K562 (cell line): ENCODE measurements around the gene PTPRM. TPM values are rescaled to one million over a fixed set of nuclear protein-coding genes. Genes with fewer than 3 reads are reported as not detected.

Source experiments
- ATAC-seq: fragments of 200-7000 bp; cut with Tn5 transposase; 3 replicates; pipeline ENCODE4 v1.9.1; 2020; ENCODE audit warnings: moderate library complexity
- BruUV-seq: library from RNA; stranded (reverse); fragments of 400-500 nt; replicated peaks from 2 replicates; lab custom pipeline; 2021; lab: Mats Ljungman, UMichigan
- CTCF ChIA-PET: fragments of 300-600 bp; formaldehyde crosslinking; extraction: SDS; loops from one replicate; lab custom pipeline; 2021; ENCODE audit warnings: low intra/inter-chr PET ratio; lab: Yijun Ruan, JAX
- POLR2A ChIA-PET: fragments of 300-600, 350-650 bp; sonication (Branson Sonifier 250); formaldehyde crosslinking; extraction: SDS; loops from one replicate; lab custom pipeline; 2021; ENCODE audit warnings: antibody characterized with exemption, inconsistent platforms; lab: Yijun Ruan, JAX
- DNase-seq, 4 experiments: peaks; one replicate each; pipeline versions ENCODE4 v3.0.0 to v3.0.0-alpha.2; 2011 to 2018; ENCODE audit warnings: low spot score in 3 of 4, mixed read lengths in 3 of 4; ENCODE audit errors: extremely low read depth in 1 of 4
- FAIRE-seq: peaks from 2 replicates; lab custom pipeline; 2011; peaks lifted over from hg19 to GRCh38; lab: Jason Lieb, UNC
- H2AFZ ChIP-seq: 2 replicates; pipeline ENCODE4 v1.6.0; 2011; ENCODE audit warnings: low read depth, low read length, control low read depth, inconsistent platforms
- H3K27ac ChIP-seq: fragments of 200-600 bp; 3 replicates; pipeline ENCODE4 v1.8.0; 2011; ENCODE audit warnings: low read depth, mild to moderate bottlenecking, control low read depth, inconsistent platforms, low read length, moderate library complexity, mixed read lengths; ENCODE audit errors: extremely low read depth
- H3K27me3 ChIP-seq, 2 experiments: fragments of 300-600 bp in 1 of 2; 2 replicates in 1 of 2; 3 replicates in 1 of 2; pipeline versions ENCODE4 v1.6.0 to v1.8.0; 2011; ENCODE audit warnings: inconsistent platforms in 2 of 2, low read length in 2 of 2, mild to moderate bottlenecking in 1 of 2, mixed read lengths in 1 of 2, moderate library complexity in 1 of 2; ENCODE audit not compliant: control insufficient read depth in 2 of 2, insufficient read depth in 2 of 2
- H3K36me3 ChIP-seq: fragments of 300-600 bp; 3 replicates; pipeline ENCODE4 v1.8.0; 2011; ENCODE audit warnings: mild to moderate bottlenecking, low read length, inconsistent platforms; ENCODE audit not compliant: control insufficient read depth, insufficient read depth
- H3K4me1 ChIP-seq, 2 experiments: fragments of 200-600 bp in 1 of 2; replicated peaks in 1 of 2; 2 replicates in 1 of 2; 3 replicates in 1 of 2; pipeline versions ENCODE4 v1.5.1 to v1.8.0; 2011; ENCODE audit warnings: inconsistent platforms in 2 of 2, low read length in 2 of 2, mild to moderate bottlenecking in 1 of 2, mixed read lengths in 1 of 2, moderate library complexity in 1 of 2; ENCODE audit not compliant: control insufficient read depth in 2 of 2, insufficient read depth in 2 of 2
- H3K4me2 ChIP-seq: 2 replicates; pipeline ENCODE4 v1.6.1; 2011; ENCODE audit warnings: low read length, control low read depth, inconsistent platforms, mixed read lengths; ENCODE audit not compliant: insufficient read depth
- H3K4me3 ChIP-seq: fragments of 200-600 bp; sonication (generic), shearing (Covaris generic); 2 replicates; pipeline ENCODE4 v1.5.1; 2016; ENCODE audit warnings: control low read depth, inconsistent platforms
- H3K79me2 ChIP-seq: fragments of 200-600 bp; 3 replicates; pipeline ENCODE4 v1.8.0; 2011; ENCODE audit warnings: low read length, inconsistent platforms; ENCODE audit not compliant: control insufficient read depth, insufficient read depth
- H3K9ac ChIP-seq, 2 experiments: 2 replicates each; pipeline versions ENCODE4 v1.6.0 to v1.6.1; 2011; ENCODE audit warnings: low read depth in 2 of 2, low read length in 2 of 2, control low read depth in 1 of 2, inconsistent platforms in 1 of 2, mild to moderate bottlenecking in 1 of 2, mixed read lengths in 1 of 2; ENCODE audit not compliant: insufficient read depth in 1 of 2
- H3K9me1 ChIP-seq: one replicate; pipeline ENCODE4 v1.6.0; 2011; ENCODE audit warnings: inconsistent platforms, mild to moderate bottlenecking, low read length, moderate library complexity; ENCODE audit not compliant: control insufficient read depth, insufficient read depth
- H3K9me3 ChIP-seq: replicated peaks from 2 replicates; pipeline ENCODE4 v1.5.1; 2011; ENCODE audit warnings: low read depth, low read length, inconsistent platforms; ENCODE audit not compliant: control insufficient read depth, insufficient read depth
- H4K20me1 ChIP-seq: replicated peaks from 2 replicates; pipeline ENCODE4 v1.6.1; 2011; ENCODE audit warnings: low read length, inconsistent platforms, mixed read lengths; ENCODE audit not compliant: control insufficient read depth, insufficient read depth
- RAD21 ChIP-seq, 2 experiments: fragments of 250-450 bp in 1 of 2; fragments of 450-650 bp in 1 of 2; sonication (Bioruptor Pico) in 1 of 2; formaldehyde crosslinking in 1 of 2; IDR thresholded peaks in 1 of 2; conservative IDR thresholded peaks in 1 of 2; 2 replicates each; pipeline versions ENCODE4 v1.4.0 to v1.8.0; 2020 to 2022; ENCODE audit warnings: mild to moderate bottlenecking in 2 of 2, moderate library complexity in 1 of 2
- SMARCE1 ChIP-seq: fragments of 450-650 bp; IDR thresholded peaks from 2 replicates; pipeline ENCODE4 v1.7.1; 2016; ENCODE audit warnings: mild to moderate bottlenecking
- SP1 ChIP-seq: sonication (generic); formaldehyde crosslinking; IDR thresholded peaks from 2 replicates; pipeline ENCODE4 v1.8.1; 2022; ENCODE audit warnings: mild to moderate bottlenecking, missing genetic modification reagents
- TGIF2 ChIP-seq: sonication (generic); formaldehyde crosslinking; IDR thresholded peaks from 2 replicates; pipeline ENCODE4 v1.8.1; 2022; ENCODE audit warnings: mild to moderate bottlenecking, missing genetic modification reagents, moderate library complexity
- WHSC1 ChIP-seq: IDR thresholded peaks from one replicate; pipeline ENCODE4 v1.6.1; 2012; ENCODE audit warnings: low read length, control low read depth, inconsistent platforms
- ZKSCAN8 ChIP-seq: fragments of 200-800 bp; sonication (Bioruptor generic); IDR thresholded peaks from 2 replicates; pipeline ENCODE4 v1.6.1; 2016; ENCODE audit warnings: missing genetic modification characterization, missing compliant biosample characterization
- WGBS: fragments of 100-300 bp; shearing (Covaris generic); methylation state at CpG from one replicate; pipeline ENCODE4 v1.1.6; 2016; ENCODE audit warnings: low coverage, mixed read lengths; ENCODE audit not compliant: insufficient coverage; ENCODE audit errors: missing lambda C conversion rate; 5-methylcytosine and 5-hydroxymethylcytosine counted together
- in situ Hi-C: fragments of 300-500 bp; cut with MboI; formaldehyde crosslinking; loops from 4 replicates; pipeline ENCODE4 v1.15.0; 2018; ENCODE audit warnings: inconsistent platforms, mixed read lengths
- intact Hi-C: fragments of 100-400 bp; cut with micrococcal nuclease; formaldehyde crosslinking; loops from 2 replicates; pipeline ENCODE4 v1.14.2; 2022
- polyA plus RNA-seq, 8 experiments: library from polyadenylated mRNA; depleted of rRNA in 4 of 8; stranded (reverse) in 5 of 8; unstranded in 3 of 8; fragments of >200 nt; fragmentation: Nextera tagmentation in 2 of 8; fragmentation: Illumina TruSeq in 1 of 8; extraction: Ambion mirVana in 2 of 8; extraction: Trizol in 1 of 8; gene quantifications; 2 replicates each; pipeline versions ENCODE4 v1.2.1 to v1.2.3, GENCODE V29; 2011 to 2014; ENCODE audit warnings: inconsistent platforms in 1 of 8, missing spikeins in 1 of 8
- total RNA-seq, 7 experiments: library from RNA; depleted of rRNA in 6 of 7; stranded (reverse); fragments of >200 nt in 6 of 7; fragmentation: Illumina TruSeq in 2 of 7; extraction: Trizol in 2 of 7; gene quantifications; 2 replicates each; pipeline versions ENCODE4 v1.2.1 to v1.2.3, GENCODE V29; 2011 to 2021; ENCODE audit warnings: low replicate concordance in 1 of 7
- TF ChIP-seq, protein P1 (sequence below): fragments of 450-650 bp; IDR thresholded peaks from 2 replicates; pipeline ENCODE4 v1.6.1; 2017; ENCODE audit warnings: antibody characterized with exemption, mild to moderate bottlenecking
- TF ChIP-seq, protein P2 (sequence below), 2 experiments: fragments of 450-650 bp; IDR thresholded peaks; 2 replicates each; pipeline ENCODE4 v1.6.1; 2016; ENCODE audit warnings: mild to moderate bottlenecking in 2 of 2, borderline replicate concordance in 1 of 2, low read depth in 1 of 2, moderate library complexity in 1 of 2

Gene PTPRM
- total and polyA plus RNA-seq, 9 of the 15 experiments (the other 6 are each of a cell fraction or from before 2014, with no cell fraction given), result 0.03 to 0.16 (median 0.08) TPM; not detected in 3

DNA sequence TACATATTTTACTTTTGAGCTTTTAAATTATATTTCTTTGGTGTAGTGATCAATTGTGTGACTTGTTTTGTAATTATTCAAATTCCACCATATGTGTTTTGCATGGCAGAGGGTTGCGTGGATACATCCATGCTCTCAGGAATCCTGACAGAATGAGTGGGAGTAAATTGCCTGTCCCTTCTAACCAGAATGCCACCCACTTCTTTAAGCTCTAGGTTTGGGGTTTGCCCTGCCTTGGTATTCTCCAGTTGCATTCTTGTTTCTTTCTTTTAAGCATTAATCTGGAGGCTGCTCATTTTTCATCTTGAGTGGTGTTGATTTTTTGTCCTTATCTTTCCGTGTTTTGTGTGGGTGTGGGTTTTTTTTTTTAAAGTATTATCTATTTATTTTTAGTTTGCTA is 360.0 kb downstream of the PTPRM start:
- H3K36me3 ChIP-seq, result no peaks in the 10 kb centered on the region
- H3K4me2 ChIP-seq, result no peak overlapping the region
- no peaks in the 10 kb centered on the region for H3K9me1 ChIP-seq
- no TSS peak for BruUV-seq
- H4K20me1 ChIP-seq, result no peaks in the 10 kb centered on the region
- H2AFZ ChIP-seq, result no peak overlapping the region
- intact Hi-C loops, result no loop called here
- POLR2A ChIA-PET, result no interaction called here
- FAIRE-seq (no peak), ATAC-seq (no peak), DNase-seq (no peak)
- H3K27ac ChIP-seq, result no peak overlapping the region
- WGBS, result 0% methylated on average over 2 of the region's 2 CpGs
- H3K79me2 ChIP-seq, result no peaks in the 10 kb centered on the region
- no peaks in the 10 kb centered on the region for H3K9me3 ChIP-seq
- H3K4me3 ChIP-seq, result no peak overlapping the region
- no peak for TF ChIP-seq RAD21 (CRISPR knock-in tag; conservative IDR thresholded peaks at IDR 0.05 in 1 of 2, IDR thresholded peaks at IDR 0.05 in 1 of 2)
- TF ChIP-seq SMARCE1, result no peak
- TF ChIP-seq WHSC1, result no peak
- TF ChIP-seq, protein P1, sequence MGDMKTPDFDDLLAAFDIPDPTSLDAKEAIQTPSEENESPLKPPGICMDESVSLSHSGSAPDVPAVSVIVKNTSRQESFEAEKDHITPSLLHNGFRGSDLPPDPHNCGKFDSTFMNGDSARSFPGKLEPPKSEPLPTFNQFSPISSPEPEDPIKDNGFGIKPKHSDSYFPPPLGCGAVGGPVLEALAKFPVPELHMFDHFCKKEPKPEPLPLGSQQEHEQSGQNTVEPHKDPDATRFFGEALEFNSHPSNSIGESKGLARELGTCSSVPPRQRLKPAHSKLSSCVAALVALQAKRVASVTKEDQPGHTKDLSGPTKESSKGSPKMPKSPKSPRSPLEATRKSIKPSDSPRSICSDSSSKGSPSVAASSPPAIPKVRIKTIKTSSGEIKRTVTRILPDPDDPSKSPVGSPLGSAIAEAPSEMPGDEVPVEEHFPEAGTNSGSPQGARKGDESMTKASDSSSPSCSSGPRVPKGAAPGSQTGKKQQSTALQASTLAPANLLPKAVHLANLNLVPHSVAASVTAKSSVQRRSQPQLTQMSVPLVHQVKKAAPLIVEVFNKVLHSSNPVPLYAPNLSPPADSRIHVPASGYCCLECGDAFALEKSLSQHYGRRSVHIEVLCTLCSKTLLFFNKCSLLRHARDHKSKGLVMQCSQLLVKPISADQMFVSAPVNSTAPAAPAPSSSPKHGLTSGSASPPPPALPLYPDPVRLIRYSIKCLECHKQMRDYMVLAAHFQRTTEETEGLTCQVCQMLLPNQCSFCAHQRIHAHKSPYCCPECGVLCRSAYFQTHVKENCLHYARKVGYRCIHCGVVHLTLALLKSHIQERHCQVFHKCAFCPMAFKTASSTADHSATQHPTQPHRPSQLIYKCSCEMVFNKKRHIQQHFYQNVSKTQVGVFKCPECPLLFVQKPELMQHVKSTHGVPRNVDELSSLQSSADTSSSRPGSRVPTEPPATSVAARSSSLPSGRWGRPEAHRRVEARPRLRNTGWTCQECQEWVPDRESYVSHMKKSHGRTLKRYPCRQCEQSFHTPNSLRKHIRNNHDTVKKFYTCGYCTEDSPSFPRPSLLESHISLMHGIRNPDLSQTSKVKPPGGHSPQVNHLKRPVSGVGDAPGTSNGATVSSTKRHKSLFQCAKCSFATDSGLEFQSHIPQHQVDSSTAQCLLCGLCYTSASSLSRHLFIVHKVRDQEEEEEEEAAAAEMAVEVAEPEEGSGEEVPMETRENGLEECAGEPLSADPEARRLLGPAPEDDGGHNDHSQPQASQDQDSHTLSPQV, result no peak
- TF ChIP-seq ZKSCAN8, result no peak
- TF ChIP-seq TGIF2 (CRISPR knock-in tag), result no peak
- TF ChIP-seq, protein P2, sequence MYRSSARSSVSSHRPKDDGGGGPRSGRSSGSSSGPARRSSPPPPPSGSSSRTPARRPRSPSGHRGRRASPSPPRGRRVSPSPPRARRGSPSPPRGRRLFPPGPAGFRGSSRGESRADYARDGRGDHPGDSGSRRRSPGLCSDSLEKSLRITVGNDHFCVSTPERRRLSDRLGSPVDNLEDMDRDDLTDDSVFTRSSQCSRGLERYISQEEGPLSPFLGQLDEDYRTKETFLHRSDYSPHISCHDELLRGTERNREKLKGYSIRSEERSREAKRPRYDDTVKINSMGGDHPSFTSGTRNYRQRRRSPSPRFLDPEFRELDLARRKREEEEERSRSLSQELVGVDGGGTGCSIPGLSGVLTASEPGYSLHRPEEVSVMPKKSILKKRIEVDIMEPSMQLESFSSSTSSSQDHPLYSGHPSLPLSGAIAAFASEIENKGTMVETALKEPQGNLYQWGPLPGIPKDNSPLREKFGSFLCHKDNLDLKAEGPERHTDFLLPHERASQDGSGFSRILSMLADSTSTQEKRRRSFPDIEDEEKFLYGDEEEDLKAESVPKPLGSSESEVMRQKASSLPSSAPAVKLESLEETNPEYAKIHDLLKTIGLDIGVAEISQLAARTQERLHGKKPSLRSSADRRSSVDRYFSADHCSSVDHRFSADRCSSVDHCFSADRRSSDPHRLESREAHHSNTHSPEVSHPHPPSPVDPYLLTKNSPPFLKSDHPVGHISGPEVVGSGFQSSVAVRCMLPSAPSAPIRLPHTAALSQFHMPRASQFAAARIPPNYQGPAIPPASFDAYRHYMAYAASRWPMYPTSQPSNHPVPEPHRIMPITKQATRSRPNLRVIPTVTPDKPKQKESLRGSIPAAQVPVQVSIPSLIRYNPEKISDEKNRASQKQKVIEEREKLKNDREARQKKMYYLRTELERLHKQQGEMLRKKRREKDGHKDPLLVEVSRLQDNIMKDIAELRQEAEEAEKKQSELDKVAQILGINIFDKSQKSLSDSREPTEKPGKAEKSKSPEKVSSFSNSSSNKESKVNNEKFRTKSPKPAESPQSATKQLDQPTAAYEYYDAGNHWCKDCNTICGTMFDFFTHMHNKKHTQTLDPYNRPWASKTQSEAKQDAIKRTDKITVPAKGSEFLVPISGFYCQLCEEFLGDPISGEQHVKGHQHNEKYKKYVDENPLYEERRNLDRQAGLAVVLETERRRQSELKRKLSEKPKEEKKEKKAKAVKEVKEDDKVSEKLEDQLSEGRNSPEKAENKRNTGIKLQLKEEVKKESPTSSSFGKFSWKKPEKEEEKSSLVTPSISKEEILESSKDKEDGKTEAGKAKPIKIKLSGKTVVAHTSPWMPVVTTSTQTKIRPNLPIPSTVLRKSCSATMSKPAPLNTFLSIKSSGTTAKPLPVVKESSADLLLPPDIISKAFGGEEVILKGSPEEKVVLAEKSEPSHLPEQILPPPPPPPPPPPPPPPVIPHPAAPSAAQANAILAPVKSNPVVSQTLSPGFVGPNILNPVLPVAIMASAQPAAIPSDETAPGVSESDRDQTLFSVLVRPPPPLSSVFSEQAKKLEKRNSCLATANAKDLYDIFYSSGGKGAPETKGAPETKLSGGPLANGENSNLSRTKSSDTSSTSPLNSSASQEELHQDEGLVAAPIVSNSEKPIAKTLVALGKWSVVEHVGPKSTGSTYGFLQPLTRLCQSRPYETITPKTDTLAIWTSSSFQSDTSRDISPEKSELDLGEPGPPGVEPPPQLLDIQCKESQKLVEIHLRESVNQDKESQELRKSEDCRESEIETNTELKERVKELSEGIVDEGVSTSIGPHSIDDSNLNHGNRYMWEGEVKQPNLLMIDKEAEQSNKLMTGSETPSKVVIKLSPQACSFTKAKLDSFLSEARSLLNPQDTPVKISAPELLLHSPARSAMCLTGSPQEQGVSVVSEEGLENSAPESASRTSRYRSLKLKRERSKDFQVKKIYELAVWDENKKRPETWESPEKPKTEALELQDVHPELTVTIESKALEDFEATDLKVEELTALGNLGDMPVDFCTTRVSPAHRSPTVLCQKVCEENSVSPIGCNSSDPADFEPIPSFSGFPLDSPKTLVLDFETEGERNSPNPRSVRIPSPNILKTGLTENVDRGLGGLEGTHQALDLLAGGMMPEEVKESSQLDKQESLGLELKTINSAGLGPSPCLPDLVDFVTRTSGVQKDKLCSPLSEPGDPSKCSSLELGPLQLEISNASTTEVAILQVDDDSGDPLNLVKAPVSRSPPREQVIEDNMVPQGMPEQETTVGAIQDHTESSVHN (IDR thresholded peaks at IDR 0.05; ENCODE audit: borderline replicate concordance in 1 of 2, low read depth in 1 of 2), result no peak
- no peak for TF ChIP-seq SP1 (CRISPR knock-in tag)
- CTCF ChIA-PET, result interaction anchor here (0.6 kb wide), 1 partner anchor 588 kb away, joined by 4 read pairs; no protein-coding TSS in a partner anchor
- in situ Hi-C loops, result no loop called here
- H3K9ac ChIP-seq, result no peak overlapping the region
- H3K4me1 ChIP-seq, result no peaks in the 10 kb centered on the region
- H3K27me3 ChIP-seq, result no peaks in the 10 kb centered on the region
